CD4-positive, alpha-beta T cell treated with Interleukin-17A for 4 hours (primary cell): Measurements from ENCODE around the gene ITGB1BP2.
"Not testable (repeated sequence)": the region's sequence is repeated elsewhere in the genome, so short reads cannot be mapped to it uniquely, and the experiment has no call there.

Source experiments
- DNase-seq: peaks from one replicate; pipeline ENCODE4 v3.0.0-alpha.2; 2020; ENCODE audit warnings: mixed read lengths

ITGB1BP2 gene

GRCh38 chrX:71301195-71301924 lies at the start of gene ITGB1BP2:
Gene ITGB1BP2 (plus strand): TSS chrX:71301750. CDS start chrX:71301807, 57 bp downstream.
- no peak for DNase-seq

- no peak for DNase-seq
Measured at GRCh38 chrX:71252221-71252620, 49.3 kb upstream of the ITGB1BP2 start.

- DNase-seq: peak; percentile 45
Measured at GRCh38 chrX:71253253-71254091, 48.1 kb upstream of the ITGB1BP2 start.

- peak; percentile 82 for DNase-seq
Measured at GRCh38 chrX:71254092-71254963, 47.2 kb upstream of the ITGB1BP2 start, which contains the start of gene ZMYM3. Gene ZMYM3 (minus strand): TSS chrX:71254140. CDS start chrX:71253255, 885 bp downstream.

GRCh38 chrX:71256051-71256450 lies 45.5 kb upstream of the ITGB1BP2 start:
- DNase-seq: no peak

GRCh38 chrX:71256856-71257255 lies 44.7 kb upstream of the ITGB1BP2 start:
- no peak for DNase-seq

- DNase-seq: not testable (repeated sequence)
Measured at GRCh38 chrX:71268624-71269023, 32.9 kb upstream of the ITGB1BP2 start.

GRCh38 chrX:71269801-71270395 lies 31.7 kb upstream of the ITGB1BP2 start:
- DNase-seq: no peak

GRCh38 chrX:71272313-71272712 lies 29.2 kb upstream of the ITGB1BP2 start:
- not testable (repeated sequence) for DNase-seq

GRCh38 chrX:71281300-71281699 lies 20.2 kb upstream of the ITGB1BP2 start:
- DNase-seq: not testable (repeated sequence)

- DNase-seq: no peak
Measured at GRCh38 chrX:71282514-71283402, 18.8 kb upstream of the ITGB1BP2 start.

- peak; percentile 84 for DNase-seq
Measured at GRCh38 chrX:71283403-71284143, 18.0 kb upstream of the ITGB1BP2 start, which contains the start of gene NONO. Gene NONO (plus strand): TSS chrX:71283635. CDS start chrX:71290638, 7,003 bp downstream.

GRCh38 chrX:71285929-71286328 lies 15.6 kb upstream of the ITGB1BP2 start:
- no peak for DNase-seq

- DNase-seq: no peak
Measured at GRCh38 chrX:71291381-71291780, 10.2 kb upstream of the ITGB1BP2 start.

- DNase-seq: no peak
Measured at GRCh38 chrX:71292669-71293365, 8.7 kb upstream of the ITGB1BP2 start.

- no peak for DNase-seq
Measured at GRCh38 chrX:71296806-71297205, 4.7 kb upstream of the ITGB1BP2 start.

- DNase-seq: no peak
Measured at GRCh38 chrX:71298119-71298518, 3.4 kb upstream of the ITGB1BP2 start.

- DNase-seq: not testable (repeated sequence)
Measured at GRCh38 chrX:71300064-71300463, 1.5 kb upstream of the ITGB1BP2 start.

- not testable (repeated sequence) for DNase-seq
Measured at GRCh38 chrX:71300495-71300894, 1.1 kb upstream of the ITGB1BP2 start.
